HG03558 (cell line): ENCODE data around the gene SDCCAG8.

ENCODE experiments used
- ATAC-seq: cut with Tn5 transposase; IDR thresholded peaks from one replicate; pipeline ENCODE4 v1.9.1; 2021; ENCODE audit warnings: moderate number of reproducible peaks; ENCODE audit not compliant: unreplicated experiment; ENCODE audit errors: extremely low read depth

The SDCCAG8 gene

DNA sequence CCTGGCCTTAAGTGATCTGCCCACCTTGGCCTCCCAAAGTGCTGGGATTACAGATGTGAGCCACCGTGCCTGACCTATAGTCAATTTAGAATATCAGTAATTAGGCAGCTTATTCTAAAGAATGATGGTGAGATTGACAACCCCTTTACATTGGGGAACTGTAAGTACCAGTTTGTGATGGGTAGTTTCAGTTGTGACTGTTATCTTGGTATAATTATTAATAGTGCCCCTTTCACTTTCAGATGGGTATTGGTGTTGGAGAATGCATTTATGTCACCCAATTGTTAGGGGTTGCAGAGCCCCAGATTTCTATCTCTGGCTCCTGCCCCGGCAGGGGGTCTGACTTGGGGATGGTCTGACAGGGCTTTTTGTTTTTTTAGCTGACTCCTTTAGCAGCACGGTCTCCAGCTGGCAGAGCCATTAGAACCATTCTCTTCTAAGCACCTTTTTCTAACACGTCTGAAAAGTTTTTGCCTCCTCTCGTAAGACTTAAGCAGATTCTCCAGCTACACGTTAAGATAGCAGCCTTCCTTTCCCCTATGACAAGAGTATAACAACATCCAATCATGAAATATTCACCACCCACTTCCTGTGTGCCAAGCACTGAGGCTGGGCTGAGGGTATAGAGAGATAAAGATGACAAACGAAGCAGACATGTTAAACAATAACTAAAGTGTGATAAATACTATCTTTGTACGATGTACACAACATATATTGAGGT lies 157.8 kb downstream of the SDCCAG8 start:
- ATAC-seq = no peak

DNA sequence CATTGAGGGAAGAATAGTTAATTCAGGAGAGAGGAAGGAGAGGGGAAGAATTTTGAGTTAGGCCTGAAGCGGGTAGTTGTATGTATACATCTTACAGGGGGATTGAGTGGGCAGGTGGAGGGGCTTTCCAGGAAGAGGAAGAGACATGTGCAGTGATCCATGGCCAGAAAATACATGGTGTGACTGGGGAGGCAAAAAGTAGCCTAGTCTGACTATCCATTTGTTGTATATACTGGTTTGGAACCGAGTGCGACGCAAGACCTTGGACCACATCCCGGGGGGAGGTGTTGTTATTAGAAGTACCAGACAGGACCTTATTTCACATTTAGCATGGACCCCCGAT lies 158.3 kb downstream of the SDCCAG8 start:
- no peak for ATAC-seq

GRCh38 chr1:243415663-243416408 lies 160.0 kb downstream of the SDCCAG8 start:
- ATAC-seq = no peak

- no peak for ATAC-seq
Observed at GRCh38 chr1:243416495-243416894, 160.7 kb downstream of the SDCCAG8 start.

GRCh38 chr1:243420016-243420945 lies 164.4 kb downstream of the SDCCAG8 start:
- ATAC-seq = no peak

DNA sequence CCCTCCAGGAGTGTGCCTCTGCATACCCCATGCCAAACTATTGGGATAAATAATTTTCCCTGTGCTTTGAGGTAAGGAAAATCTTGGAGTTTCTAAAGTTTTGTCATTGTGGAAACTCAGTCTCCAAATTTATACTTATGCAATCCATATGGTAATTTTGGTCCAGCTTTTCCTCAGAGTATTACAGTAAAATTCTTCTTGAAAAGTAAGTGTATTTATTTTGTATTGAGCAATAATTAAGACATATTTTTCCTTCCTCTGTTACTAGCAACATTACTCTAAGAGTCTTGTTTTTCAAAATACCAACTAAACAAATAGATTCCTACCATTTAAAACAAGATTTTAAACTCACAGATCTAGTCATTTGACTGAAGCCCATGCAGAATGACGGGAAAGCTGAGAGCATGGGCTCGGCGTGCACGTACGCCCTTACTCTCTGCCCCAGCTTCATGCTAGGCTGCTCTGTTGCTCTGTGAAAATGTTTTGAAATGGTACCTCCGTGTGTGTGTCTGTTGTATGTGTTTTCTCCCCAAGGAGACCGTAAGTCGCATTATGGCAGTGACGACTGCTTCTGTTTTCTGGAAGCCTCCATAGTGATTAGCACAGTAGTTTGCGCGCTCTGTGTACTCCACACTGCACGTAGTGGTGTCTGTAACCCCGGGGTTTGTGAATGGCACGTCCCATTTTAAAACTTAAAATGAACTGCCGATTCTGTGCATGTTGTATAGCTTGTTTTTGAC lies 165.3 kb downstream of the SDCCAG8 start:
- no peak for ATAC-seq

DNA sequence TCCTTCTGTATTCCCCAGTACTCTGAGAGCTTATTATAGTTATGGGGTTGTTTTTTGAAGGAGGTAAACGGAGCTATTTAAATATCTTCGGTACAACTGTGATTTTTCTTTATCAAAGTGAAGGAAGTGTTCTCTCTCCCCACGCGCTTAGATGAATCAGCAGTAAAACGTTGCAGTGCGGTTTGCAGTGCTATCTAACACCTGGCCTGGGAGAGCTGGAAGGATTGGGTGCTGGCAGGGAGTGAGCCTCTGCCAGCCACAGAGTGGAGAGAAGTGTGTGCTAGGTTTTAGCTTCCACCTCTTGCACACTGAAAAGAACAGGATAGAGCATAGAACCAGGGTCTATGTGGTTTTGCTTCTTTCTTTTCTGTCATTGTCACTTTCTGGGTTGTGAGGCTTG lies 165.9 kb downstream of the SDCCAG8 start:
- peak; percentile 69 for ATAC-seq

GRCh38 chr1:243422362-243422761 lies 166.5 kb downstream of the SDCCAG8 start:
- ATAC-seq = no peak

GRCh38 chr1:243428084-243428483 lies 172.2 kb downstream of the SDCCAG8 start:
- ATAC-seq = no peak

DNA sequence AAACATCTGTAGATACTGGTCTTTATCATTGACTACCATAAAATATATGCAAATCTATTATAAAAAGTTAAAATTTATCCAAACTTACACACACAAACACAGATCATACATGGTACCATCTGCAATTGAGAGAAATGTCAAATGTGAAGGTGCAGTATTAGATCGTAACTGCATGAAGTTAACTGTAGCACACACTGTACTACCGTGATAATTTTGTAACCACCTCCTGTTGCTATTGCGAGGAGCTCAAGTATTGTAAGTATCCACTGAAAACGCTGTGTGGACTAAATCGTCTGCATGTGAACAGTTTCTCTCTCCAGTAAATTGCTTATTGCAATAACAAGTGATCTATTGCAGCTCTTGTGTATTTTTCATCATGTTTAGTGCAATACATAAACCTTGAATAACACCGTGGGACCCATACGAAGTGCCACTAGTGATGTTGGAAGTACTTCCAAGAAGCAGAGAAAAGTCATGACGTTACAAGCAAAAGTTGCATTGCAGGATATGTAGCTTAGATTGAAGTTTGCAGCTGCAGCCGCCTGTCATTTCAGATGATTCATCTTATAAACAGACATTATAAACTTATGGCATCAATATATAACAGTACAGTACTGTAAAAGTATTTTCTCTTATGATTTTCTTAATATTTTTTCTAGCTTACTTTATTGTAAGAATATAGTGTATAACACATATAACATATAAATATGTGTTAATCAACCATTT lies 172.9 kb downstream of the SDCCAG8 start:
- no peak for ATAC-seq

GRCh38 chr1:243431591-243431990 lies 175.8 kb downstream of the SDCCAG8 start:
- ATAC-seq = no peak

- ATAC-seq = no peak
Observed at GRCh38 chr1:243432136-243432535, 176.3 kb downstream of the SDCCAG8 start.

- no peak for ATAC-seq
Observed at GRCh38 chr1:243433737-243434370, 178.0 kb downstream of the SDCCAG8 start.

DNA sequence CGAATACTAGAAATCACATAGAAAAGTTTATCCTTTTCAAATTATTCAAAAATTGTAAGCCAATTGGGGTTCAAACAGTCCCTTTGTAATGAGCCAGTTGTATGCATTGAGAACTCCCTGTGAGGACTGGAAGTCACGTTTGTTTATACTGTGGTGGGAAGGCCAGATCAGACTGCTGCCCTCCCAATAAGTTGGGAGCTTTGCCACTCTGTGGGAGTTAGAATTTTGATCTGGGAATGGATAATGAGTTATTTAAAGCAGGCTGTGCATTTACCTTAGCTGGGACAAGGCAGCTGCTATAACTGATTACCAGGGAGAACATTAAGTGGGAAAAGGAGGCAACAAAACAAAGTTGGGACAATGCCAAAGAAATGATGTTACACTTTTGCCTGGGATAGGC lies 178.8 kb downstream of the SDCCAG8 start:
- ATAC-seq = no peak

DNA sequence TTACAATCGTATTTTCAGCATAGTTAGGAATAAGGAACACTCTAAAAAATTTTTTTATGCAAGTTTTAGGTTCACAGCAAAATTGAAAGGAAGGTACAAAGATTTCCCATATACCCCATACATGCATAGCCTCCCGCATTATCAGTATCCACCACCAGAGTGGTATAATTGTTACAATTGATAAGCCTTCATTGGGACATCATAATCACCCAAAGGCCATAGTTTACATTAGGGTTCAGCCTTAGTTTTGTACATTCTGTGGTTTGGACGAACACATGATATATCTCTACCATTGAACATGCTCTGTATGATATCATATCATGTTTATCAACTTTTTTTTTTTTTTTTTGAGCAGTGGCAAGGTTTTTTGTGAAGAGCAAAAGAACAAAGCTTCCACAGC lies 180.0 kb downstream of the SDCCAG8 start:
- ATAC-seq = no peak

DNA sequence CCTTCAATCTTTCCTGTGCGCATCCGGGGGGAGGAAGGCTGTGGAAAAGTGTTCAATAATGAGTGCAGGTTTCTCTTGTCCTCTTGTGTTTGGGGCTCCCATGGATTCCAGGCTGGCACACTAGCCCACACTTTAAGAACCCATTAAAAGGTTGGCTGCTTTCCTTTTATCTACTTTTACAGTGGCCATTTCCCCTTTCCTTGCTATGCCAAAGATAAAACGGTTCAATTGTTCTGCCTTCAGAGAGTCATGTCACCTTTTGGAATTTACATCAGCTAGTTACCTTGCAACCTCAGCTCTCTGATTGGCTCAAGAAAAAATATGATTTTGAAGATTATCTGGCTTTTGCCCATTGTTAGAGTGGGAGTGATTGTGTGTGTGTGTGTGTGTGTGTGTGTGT lies 182.3 kb downstream of the SDCCAG8 start:
- no peak for ATAC-seq

DNA sequence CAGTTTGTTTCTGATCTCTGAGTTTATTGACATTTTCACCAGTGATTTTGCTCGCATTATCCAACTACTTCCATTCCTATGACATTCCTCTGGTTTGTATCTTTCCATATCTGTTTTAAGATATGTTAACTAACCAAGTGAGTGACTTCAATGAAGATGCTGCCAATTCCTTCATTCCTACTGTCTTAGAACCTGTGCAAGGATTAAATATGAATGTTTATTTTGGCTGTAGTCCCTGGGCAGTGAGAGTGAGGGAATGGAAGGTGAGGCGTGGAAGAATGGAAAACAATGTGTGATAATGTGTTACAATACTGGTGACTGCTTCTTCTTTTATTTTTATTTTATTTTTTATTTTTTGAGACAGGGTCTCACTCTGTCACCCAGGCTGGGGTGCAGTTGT lies 183.0 kb downstream of the SDCCAG8 start:
- ATAC-seq = no peak

DNA sequence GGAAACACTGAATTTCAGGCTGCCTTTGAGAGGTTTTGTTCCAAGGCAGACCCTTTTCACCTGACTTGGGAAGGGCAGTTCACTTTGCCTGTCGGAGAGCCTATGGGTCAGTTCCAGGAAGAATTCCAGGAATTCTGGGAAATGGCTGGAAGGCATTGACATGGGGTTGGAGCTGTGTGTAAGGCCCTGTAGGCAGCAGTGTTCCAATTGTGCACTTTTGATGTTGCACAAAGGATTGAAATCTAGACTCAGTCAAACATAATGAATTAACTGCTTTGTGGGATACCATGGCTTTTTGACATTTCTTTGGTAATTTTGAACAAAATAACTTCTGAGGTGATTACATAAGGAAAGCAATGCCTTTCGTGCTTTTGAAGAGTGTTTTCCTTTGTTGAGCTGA lies 184.6 kb downstream of the SDCCAG8 start:
- no peak for ATAC-seq

DNA sequence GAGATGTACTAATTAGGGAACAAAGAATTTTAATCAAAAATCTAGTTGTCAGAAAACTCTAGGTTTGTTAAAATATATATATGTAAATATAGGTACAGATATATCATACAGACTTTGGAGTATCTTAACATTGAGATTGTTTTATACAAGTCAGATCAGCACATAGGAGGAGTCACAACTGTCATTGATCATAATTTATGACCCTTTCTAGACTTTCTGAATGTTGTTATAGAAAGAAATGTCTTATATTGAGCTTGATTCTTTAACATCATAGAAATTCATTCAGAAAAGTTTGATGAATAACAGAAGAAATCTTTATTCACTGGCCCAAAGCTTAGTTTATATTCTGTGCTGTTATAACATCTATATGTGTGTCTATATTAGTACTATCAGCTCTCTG lies 185.8 kb downstream of the SDCCAG8 start:
- ATAC-seq = no peak
